SKM-1 treated with dmso at 0.1 percent for 144 hours (cell line): ENCODE data around the gene SLC41A3.

Experiments used
- DNase-seq: peaks from one replicate; lab custom pipeline; 2025; ENCODE audit not compliant: unreplicated experiment; lab: John Stamatoyannopoulos, UW

SLC41A3 gene

GRCh38 chr3:126083913-126084767 lies at the start of gene SLC41A3:
Gene SLC41A3, minus strand, starts transcription at chr3:126084124. Its CDS starts 15,905 bp downstream, at chr3:126068219.
- peak; percentile 72 for DNase-seq

- no peak for DNase-seq
These were observed 49.7 kb upstream of the SLC41A3 start for GRCh38 chr3:126133606-126134005.

GRCh38 chr3:126132751-126133511 lies 49.0 kb upstream of the SLC41A3 start:
- no peak for DNase-seq

GRCh38 chr3:126131881-126132750 lies 48.2 kb upstream of the SLC41A3 start:
- no peak for DNase-seq

- no peak for DNase-seq
These were observed 47.2 kb upstream of the SLC41A3 start for GRCh38 chr3:126130981-126131745.

GRCh38 chr3:126130081-126130855 lies 46.3 kb upstream of the SLC41A3 start:
- DNase-seq: no peak

- DNase-seq: no peak
These were observed 45.5 kb upstream of the SLC41A3 start for GRCh38 chr3:126129398-126129891.

- DNase-seq: no peak
These were observed 44.8 kb upstream of the SLC41A3 start for GRCh38 chr3:126128504-126129397.

- DNase-seq: no peak
These were observed 44.0 kb upstream of the SLC41A3 start for GRCh38 chr3:126127904-126128303.

GRCh38 chr3:126127452-126127851 lies 43.5 kb upstream of the SLC41A3 start:
- DNase-seq: no peak

GRCh38 chr3:126126811-126127431 lies 43.0 kb upstream of the SLC41A3 start:
- no peak for DNase-seq

- no peak for DNase-seq
These were observed 42.4 kb upstream of the SLC41A3 start for GRCh38 chr3:126126286-126126685.

- no peak for DNase-seq
These were observed 41.9 kb upstream of the SLC41A3 start for GRCh38 chr3:126125781-126126251.

GRCh38 chr3:126125341-126125740 lies 41.4 kb upstream of the SLC41A3 start:
- no peak for DNase-seq

GRCh38 chr3:126124896-126125295 lies 41.0 kb upstream of the SLC41A3 start:
- DNase-seq: no peak

- no peak for DNase-seq
These were observed 40.4 kb upstream of the SLC41A3 start for GRCh38 chr3:126124148-126124868.

GRCh38 chr3:126121632-126122031 lies 37.7 kb upstream of the SLC41A3 start:
- no peak for DNase-seq
